Measurements from ENCODE around the gene MPPE1.
A peak's percentile ranks its signal among the peaks of the same experiment; 100 is the strongest.
"Not testable (repeated sequence)": the region's sequence is repeated elsewhere in the genome, so short reads cannot be mapped to it uniquely, and the experiment has no call there.

The MPPE1 gene

DNA sequence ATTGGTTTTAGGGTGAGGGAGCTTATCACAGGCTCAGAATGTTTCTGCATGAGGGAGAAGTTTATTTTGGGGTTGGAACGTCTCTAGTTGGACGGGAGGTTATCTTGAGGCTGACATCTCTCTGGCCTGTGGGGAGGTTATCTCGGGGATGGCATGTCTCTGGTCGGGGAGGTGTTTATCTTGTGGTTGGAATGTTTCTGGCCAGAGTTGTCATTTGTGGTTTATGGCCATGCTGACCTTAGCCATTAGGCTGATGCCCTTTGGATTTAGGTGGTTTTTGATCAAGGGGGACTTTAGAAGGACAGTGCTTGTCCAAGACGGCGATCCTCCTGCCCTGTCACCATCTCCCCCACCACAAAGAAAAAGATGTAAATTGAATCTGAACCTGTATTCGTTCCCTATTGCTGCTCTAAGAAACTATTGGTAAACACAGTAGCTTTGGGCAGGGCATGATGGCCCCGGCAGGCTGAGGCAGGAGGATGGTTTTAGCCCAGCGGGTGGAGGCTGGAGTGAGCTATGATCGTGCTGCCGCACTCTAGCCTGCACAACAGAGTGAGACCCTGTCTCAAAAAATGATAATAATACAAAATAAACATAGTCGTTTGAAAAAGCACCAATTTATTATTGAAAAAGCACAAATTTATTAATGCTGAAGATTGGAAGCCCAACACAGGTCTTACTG lies 17.8 kb upstream of the MPPE1 start:
- TF ChIP-seq, protein P1, sequence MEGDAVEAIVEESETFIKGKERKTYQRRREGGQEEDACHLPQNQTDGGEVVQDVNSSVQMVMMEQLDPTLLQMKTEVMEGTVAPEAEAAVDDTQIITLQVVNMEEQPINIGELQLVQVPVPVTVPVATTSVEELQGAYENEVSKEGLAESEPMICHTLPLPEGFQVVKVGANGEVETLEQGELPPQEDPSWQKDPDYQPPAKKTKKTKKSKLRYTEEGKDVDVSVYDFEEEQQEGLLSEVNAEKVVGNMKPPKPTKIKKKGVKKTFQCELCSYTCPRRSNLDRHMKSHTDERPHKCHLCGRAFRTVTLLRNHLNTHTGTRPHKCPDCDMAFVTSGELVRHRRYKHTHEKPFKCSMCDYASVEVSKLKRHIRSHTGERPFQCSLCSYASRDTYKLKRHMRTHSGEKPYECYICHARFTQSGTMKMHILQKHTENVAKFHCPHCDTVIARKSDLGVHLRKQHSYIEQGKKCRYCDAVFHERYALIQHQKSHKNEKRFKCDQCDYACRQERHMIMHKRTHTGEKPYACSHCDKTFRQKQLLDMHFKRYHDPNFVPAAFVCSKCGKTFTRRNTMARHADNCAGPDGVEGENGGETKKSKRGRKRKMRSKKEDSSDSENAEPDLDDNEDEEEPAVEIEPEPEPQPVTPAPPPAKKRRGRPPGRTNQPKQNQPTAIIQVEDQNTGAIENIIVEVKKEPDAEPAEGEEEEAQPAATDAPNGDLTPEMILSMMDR (IDR thresholded peaks at IDR 0.05; ENCODE audit: low read depth, low read length, missing control alignments) = no peak
- DNase-seq (ENCODE audit: extremely low read depth, low read depth) = no peak
- H3K4me3 ChIP-seq (replicated peaks; ENCODE audit: low read depth, low read length) = no peak overlapping the region

DNA sequence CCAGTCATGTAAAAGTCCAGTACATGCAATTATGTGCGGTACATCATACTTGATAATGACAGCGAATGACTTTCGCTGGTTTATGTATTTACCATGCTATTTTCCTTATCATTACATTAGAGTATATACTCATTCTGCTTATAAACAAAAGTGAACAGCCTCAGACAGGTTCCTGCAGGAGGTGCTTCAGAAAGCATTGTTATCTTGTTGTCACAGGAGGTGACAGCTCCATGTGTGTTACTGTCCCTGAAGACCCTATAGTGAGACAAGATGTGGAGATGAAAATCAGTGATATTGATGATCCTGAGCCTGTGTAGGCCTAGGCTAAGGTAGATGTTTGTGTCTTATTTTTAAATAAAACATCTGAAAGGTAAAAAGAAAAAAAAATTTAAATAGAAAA lies 15.3 kb upstream of the MPPE1 start:
- TF ChIP-seq, protein P1 (IDR thresholded peaks at IDR 0.05; ENCODE audit: low read depth, low read length, missing control alignments) = no peak
- H3K4me3 ChIP-seq (replicated peaks; ENCODE audit: low read depth, low read length) = no peak overlapping the region
- DNase-seq (ENCODE audit: extremely low read depth, low read depth) = no peak

DNA sequence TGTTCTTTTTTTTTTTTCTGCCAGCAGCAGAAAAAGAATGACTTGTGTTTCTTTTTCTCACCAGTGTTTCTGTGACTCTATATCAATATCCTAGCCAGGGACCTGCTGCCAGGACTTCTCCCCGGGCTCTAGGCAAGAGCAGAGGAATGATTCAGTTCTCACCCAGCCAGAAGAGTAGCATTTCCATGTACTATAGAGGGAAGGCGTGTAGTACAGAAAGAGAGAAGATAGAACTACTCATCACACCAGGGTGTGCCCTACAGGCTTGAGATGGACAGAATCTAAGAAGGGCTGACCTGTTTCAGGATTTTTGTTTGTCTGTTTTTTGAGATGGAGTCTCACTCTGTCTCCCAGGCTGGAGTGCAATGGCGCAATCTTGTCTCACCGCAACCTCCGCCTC lies 11.4 kb upstream of the MPPE1 start:
- not testable (repeated sequence) for DNase-seq (ENCODE audit: extremely low read depth, low read depth)

DNA sequence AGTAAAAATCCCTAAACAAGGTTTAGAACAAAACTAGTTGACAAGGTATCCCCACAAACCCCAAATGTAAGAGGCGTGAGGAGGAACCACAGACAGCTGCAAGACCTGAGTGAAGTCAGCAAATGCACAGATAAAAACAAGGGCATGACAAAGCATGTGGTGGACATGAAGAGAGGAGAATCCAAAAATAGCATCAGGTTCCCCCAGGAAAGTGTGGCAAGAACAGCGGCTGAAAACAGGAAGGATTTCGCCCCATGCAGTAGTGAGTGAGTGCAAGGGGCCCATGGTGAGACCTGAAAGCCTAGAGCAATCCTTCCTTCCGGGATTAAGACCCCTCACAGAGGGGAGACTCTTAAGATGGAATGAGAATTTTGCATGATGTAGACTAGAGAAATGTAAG lies 8.8 kb upstream of the MPPE1 start:
- DNase-seq (ENCODE audit: extremely low read depth, low read depth); H3K4me3 ChIP-seq (replicated peaks; ENCODE audit: low read depth, low read length): not testable (repeated sequence)

More for the DNA sequence above, 11.4 kb upstream of the MPPE1 start:
- H3K4me3 ChIP-seq (replicated peaks; ENCODE audit: low read depth, low read length) = not testable (repeated sequence)

DNA sequence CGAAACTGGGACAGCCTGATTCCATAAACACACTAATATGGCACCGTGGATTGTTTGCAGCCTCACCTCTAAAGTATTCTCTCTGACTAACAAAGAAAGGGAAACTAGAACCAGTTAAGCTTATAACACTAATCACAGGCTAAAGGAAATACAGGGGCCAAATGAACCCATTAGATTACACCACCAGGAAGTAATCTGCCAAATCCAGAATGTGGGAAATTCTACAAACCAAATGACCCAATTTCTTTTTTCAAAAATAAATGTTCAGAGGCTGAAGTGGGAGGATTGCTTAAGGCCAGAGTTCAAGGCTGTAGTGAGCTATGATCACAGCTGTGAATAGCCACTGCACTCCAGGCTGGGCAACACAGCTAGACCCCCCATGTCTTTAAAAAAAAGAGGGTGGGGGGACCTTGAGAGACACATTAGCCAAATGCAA lies 1.5 kb upstream of the MPPE1 start:
- DNase-seq (ENCODE audit: extremely low read depth, low read depth) = no peak
- no peak overlapping the region for H3K4me3 ChIP-seq (replicated peaks; ENCODE audit: low read depth, low read length)
- TF ChIP-seq, protein P1 (IDR thresholded peaks at IDR 0.05; ENCODE audit: low read depth, low read length, missing control alignments) = no peak

DNA sequence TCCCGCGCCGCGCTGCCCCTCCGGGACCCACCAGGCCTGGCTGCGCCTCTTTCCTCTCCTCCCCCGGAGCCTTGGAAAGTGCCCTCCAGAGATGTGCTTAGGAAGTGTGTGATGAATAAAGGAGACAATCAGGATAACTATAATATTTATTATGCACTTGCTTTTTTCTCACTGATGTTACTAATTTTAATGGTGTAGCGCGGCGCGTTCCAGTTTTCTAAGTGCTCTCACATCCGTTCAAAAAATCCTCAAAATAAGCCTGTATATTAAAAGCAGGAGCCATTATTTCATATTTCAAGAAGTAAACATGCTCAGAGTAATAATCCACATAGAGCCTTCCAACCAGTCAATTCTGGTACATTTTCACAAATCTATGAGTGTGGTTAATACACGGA lies 941 bp upstream of the MPPE1 start:
- TF ChIP-seq, protein P1 (IDR thresholded peaks at IDR 0.05; ENCODE audit: low read depth, low read length, missing control alignments) = no peak
- peak overlapping the region; percentile 68 for H3K4me3 ChIP-seq (replicated peaks; ENCODE audit: low read depth, low read length)
- no peak for DNase-seq (ENCODE audit: extremely low read depth, low read depth)

DNA sequence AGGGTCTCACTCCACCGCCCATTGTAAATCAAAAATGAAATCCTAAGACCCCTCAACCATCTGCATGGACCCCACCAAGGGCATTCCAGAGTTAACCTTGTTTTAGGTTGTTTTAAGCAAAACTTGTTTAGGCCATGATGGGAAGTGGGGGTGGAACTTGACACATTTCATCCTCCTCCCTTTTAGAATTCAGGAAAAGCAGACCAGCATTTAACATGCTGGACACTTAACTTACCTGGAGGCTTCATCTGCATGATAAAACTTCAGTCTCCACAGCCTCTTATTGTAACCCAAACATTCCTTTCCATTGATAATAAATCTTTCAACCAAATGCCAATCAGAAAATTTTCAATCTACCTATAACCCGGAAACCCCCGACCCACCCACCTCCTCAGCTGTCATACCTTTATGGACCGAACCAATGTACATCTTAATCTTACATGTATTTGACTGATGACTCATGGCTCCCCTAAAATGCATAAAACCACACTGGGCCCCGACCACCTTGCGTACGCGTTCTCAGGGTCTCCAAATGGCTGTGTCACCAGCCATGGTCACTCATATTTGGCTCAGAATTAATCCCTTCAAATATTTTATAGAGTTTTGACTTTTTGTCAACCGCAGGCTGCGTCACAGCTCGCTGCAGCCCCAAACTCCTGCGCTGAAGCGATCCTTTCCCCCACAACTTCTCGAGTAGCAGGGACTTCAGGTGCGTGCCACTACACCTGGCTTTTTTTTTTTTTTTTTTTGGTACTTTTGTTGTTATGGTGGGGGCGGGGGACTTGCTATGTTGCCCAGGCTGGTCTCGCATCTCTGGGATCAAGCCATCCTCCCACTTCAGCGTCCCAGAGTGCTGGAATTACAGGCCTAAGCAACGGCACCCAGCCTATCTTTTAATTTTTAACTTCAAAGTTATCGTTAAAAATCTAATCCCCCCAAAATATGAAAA lies 917 bp downstream of the MPPE1 start:
- peak overlapping the region; percentile 68 for H3K4me3 ChIP-seq (replicated peaks; ENCODE audit: low read depth, low read length)

More for the DNA sequence above, 917 bp downstream of the MPPE1 start:
- TF ChIP-seq, protein P1 (IDR thresholded peaks at IDR 0.05; ENCODE audit: low read depth, low read length, missing control alignments) = no peak
- DNase-seq (ENCODE audit: extremely low read depth, low read depth) = no peak

Data from HFF-Myc (cell line).